Neuronal stem cell (in vitro differentiated cells): ENCODE data around the gene TLE7.
A peak's percentile ranks its signal among the peaks of the same experiment; 100 is the strongest.

Source experiments
- DNase-seq: peaks from one replicate; pipeline ENCODE4 v3.0.0-alpha.2; 2013; ENCODE audit warnings: low spot score
- H2AFZ ChIP-seq: one replicate; pipeline ENCODE4 v1.6.1; 2013; ENCODE audit warnings: mild to moderate bottlenecking, low read length, inconsistent platforms
- H2AK5ac ChIP-seq: 2 replicates; pipeline ENCODE4 v1.6.1; 2013; ENCODE audit warnings: low read depth, mild to moderate bottlenecking, inconsistent platforms, low read length, moderate library complexity, mixed read lengths
- H2BK120ac ChIP-seq: 2 replicates; pipeline ENCODE4 v1.6.1; 2013; ENCODE audit warnings: low read depth, mild to moderate bottlenecking, inconsistent platforms, low read length, moderate library complexity, mixed read lengths
- H2BK12ac ChIP-seq: one replicate; pipeline ENCODE4 v1.6.1; 2013; ENCODE audit warnings: low read length, inconsistent platforms
- H2BK15ac ChIP-seq: 2 replicates; pipeline ENCODE4 v1.6.1; 2013; ENCODE audit warnings: mild to moderate bottlenecking, low read length, inconsistent platforms, mixed read lengths
- H2BK5ac ChIP-seq: one replicate; pipeline ENCODE4 v1.6.1; 2013; ENCODE audit warnings: inconsistent platforms, mild to moderate bottlenecking, low read length, moderate library complexity
- H3K14ac ChIP-seq: one replicate; pipeline ENCODE4 v1.6.1; 2013; ENCODE audit warnings: low read length, inconsistent platforms
- H3K18ac ChIP-seq: 2 replicates; pipeline ENCODE4 v1.6.1; 2013; ENCODE audit warnings: low read length, inconsistent platforms
- H3K23ac ChIP-seq: 2 replicates; pipeline ENCODE4 v1.6.1; 2013; ENCODE audit warnings: low read depth, mild to moderate bottlenecking, mixed read lengths, low read length, inconsistent platforms; ENCODE audit not compliant: poor library complexity
- H3K27ac ChIP-seq: replicated peaks from 3 replicates; pipeline ENCODE4 v1.5.1; 2013; ENCODE audit warnings: low read length, inconsistent platforms
- H3K27me3 ChIP-seq, 3 experiments: 2 replicates each; pipeline ENCODE4 v1.6.1; 2013; ENCODE audit warnings: low read length in 3 of 3, mild to moderate bottlenecking in 2 of 3, inconsistent platforms in 1 of 3, low read depth in 1 of 3, mixed read lengths in 1 of 3, moderate library complexity in 1 of 3; ENCODE audit not compliant: control insufficient read depth in 3 of 3, insufficient read depth in 3 of 3
- H3K36me3 ChIP-seq, 2 donors: replicated peaks in 1 of 2; 2 replicates each; pipeline ENCODE4 v1.6.1; 2013; ENCODE audit warnings: low read length in 2 of 2; ENCODE audit not compliant: control insufficient read depth in 2 of 2, insufficient read depth in 2 of 2
- H3K4ac ChIP-seq: 2 replicates; pipeline ENCODE4 v1.6.1; 2013; ENCODE audit warnings: inconsistent platforms, mild to moderate bottlenecking, low read length, moderate library complexity
- H3K4me1 ChIP-seq, 2 donors: 1 replicate in 1 of 2; 2 replicates in 1 of 2; pipeline ENCODE4 v1.6.1; 2013; ENCODE audit warnings: low read length in 2 of 2, low read depth in 1 of 2; ENCODE audit not compliant: control insufficient read depth in 2 of 2, insufficient read depth in 1 of 2
- H3K4me2 ChIP-seq: one replicate; pipeline ENCODE4 v1.6.1; 2013; ENCODE audit warnings: mild to moderate bottlenecking, low read length, inconsistent platforms; ENCODE audit not compliant: insufficient read depth, poor library complexity, severe bottlenecking
- H3K4me3 ChIP-seq, 2 donors: 2 replicates each; pipeline ENCODE4 v1.5.1; 2013; ENCODE audit warnings: low read length in 2 of 2, mild to moderate bottlenecking in 2 of 2, inconsistent platforms in 1 of 2, moderate library complexity in 1 of 2
- H3K79me1 ChIP-seq: one replicate; pipeline ENCODE4 v1.6.1; 2013; ENCODE audit warnings: low read depth, mild to moderate bottlenecking, inconsistent platforms, low read length, moderate library complexity
- H3K9ac ChIP-seq: one replicate; pipeline ENCODE4 v1.6.1; 2013; ENCODE audit warnings: mild to moderate bottlenecking, low read depth, low read length, inconsistent platforms; ENCODE audit not compliant: poor library complexity
- H3K9me3 ChIP-seq, 2 donors: replicated peaks in 1 of 2; 2 replicates each; pipeline versions ENCODE3 to v1.6.1; 2013; ENCODE audit warnings: low read length in 2 of 2, mild to moderate bottlenecking in 2 of 2, inconsistent platforms in 1 of 2, low read depth in 1 of 2, mixed read lengths in 1 of 2, moderate library complexity in 1 of 2; ENCODE audit not compliant: control insufficient read depth in 2 of 2, insufficient read depth in 1 of 2
- H4K8ac ChIP-seq: one replicate; pipeline ENCODE4 v1.6.1; 2013; ENCODE audit warnings: low read depth, mild to moderate bottlenecking, inconsistent platforms, low read length, moderate library complexity
- H4K91ac ChIP-seq: one replicate; pipeline ENCODE4 v1.6.1; 2013; ENCODE audit warnings: low read length, low read depth, mild to moderate bottlenecking, inconsistent platforms; ENCODE audit not compliant: poor library complexity
- WGBS, 2 donors: extraction: QIAGEN DNeasy Blood & Tissue Kit; methylation state at CpG; one replicate each; pipeline ENCODE4 v1.1.7; 2013; ENCODE audit warnings: missing lambda C conversion rate in 2 of 2, mixed read lengths in 1 of 2; ENCODE audit not compliant: insufficient read length in 2 of 2, insufficient replicate concordance in 1 of 2; ENCODE audit errors: extremely low coverage in 2 of 2; 5-methylcytosine and 5-hydroxymethylcytosine counted together

TLE7 gene

DNA sequence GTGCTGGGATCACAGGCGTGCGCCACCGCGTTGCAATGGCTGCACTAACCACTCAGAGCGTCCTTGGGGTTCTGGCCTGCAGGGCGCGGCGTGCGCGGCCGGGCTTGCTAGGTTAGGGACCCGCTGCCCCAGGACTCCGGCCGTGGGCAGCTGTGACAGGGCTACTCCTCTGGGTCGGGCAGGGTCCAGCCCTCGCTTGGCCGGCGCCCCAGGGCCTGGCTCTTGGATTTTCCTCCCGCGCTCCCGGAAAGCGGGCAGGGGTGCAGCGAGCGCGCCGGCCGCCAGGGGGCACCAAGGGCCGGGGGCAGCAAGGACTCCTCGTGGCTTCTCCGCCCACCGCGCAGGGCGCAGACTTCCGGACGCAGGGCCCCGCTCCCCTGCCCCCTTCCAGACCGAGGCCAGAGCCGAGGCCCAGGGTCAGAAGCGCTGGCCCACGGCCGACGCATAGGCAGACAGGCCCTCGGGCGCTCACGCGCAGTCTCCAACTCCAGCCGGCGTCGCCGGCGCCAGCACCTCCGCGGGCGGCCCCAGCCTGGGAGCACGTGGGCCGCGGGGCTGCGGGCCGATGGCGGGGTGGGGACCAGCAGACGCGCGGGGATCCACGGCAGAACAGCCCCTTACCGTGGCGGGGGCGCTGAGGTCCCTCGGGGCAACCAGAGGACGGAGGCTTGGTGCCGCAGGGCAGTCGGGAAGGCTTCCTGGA is 355 bp downstream of the TLE7 start:
- Histone ChIP-seq H2AFZ (no peak overlapping the region), H3K9ac (no peak overlapping the region), H3K27ac (no peak overlapping the region), H3K4ac (no peak overlapping the region), H2BK120ac (no peak overlapping the region), H4K91ac (no peak overlapping the region), H2BK15ac (no peak overlapping the region), H3K79me1 (peaks cover 3% of the 10 kb centered on the region), H3K4me3 (no peak overlapping the region), H3K9me3 (peaks cover 17 to 24% of the 10 kb centered on the region in 2 donors), H2BK5ac (no peak overlapping the region), H3K14ac (no peak overlapping the region), H3K4me2 (no peak overlapping the region), H3K4me1 (no peaks in the 10 kb centered on the region), H3K36me3 (no peaks in the 10 kb centered on the region), H3K18ac (no peak overlapping the region), H4K8ac (no peak overlapping the region), H3K23ac (no peak overlapping the region), H2BK12ac (no peak overlapping the region), H2AK5ac (peak overlapping the region; percentile 5), H3K27me3 (peaks cover 0 to 5% (median 0%) of the 10 kb centered on the region in 3 experiments)
- no CpG with 5 or more reads among the region's 71 CpGs for WGBS, 2 donors
- DNase-seq: no peak

DNA sequence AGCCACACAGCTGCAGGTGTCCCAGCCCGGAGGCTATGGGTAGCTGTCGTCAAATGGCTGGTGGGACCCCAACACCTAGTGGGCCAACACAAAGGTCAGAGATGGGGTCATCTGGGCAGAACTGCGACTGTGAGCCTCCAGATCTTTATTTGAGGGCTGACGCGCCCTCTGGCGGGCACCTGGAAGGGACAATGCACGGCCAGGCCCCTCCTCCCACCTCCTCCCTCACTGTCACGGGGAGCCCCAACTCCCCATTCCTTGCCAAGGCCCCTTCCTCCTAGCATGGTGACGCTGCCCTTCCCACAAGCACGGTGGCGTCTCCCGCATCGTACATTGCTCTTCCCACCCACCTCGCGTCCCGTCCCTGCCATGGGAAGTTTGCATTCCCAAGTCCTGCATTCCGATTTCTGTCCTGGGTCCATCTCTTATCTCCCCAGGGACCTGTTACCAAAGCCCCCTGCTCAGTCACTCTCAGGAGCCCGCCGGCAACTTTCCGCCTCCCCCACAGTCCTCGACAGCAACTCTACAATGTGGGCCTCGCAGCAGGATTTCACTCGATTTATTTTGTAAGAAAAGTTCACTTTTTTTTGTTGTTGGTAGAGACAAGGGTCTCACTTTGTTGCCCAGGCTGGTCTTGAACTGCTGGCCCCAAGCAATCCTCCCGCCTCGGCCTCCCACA is 1.0 kb downstream of the TLE7 start:
- H2BK5ac ChIP-seq: no peak overlapping the region

DNA sequence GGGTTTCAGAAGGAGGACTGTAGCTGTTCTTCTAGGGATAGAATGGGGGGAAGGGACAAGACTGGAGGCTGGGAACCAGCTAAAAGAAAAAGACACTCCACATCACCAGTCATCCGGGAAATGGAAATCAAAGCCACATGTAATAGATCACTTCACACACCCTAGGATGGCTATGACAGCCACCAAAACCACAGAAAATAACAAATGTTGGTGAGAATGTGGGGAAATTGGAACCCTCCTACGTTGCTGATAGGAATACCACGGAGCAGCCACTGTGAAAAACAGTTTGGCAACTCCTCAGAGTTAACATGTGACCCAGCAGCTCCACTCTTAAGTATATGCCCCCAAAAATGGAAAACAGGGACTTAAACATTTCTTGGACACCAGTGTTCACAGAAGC is 2.3 kb downstream of the TLE7 start:
- Histone ChIP-seq H3K4me2 (no peak overlapping the region), H3K14ac (no peak overlapping the region), H3K27ac (no peak overlapping the region), H3K4me1 (no peaks in the 10 kb centered on the region), H2BK120ac (no peak overlapping the region), H3K18ac (no peak overlapping the region), H2BK15ac (no peak overlapping the region), H4K8ac (no peak overlapping the region), H3K4me3 (no peak overlapping the region), H4K91ac (no peak overlapping the region), H2BK12ac (no peak overlapping the region), H3K4ac (no peak overlapping the region), H3K36me3 (no peaks in the 10 kb centered on the region), H3K9ac (no peak overlapping the region), H3K27me3 (peaks cover 0 to 5% (median 0%) of the 10 kb centered on the region in 3 experiments), H3K9me3 (peaks cover 9 to 15% of the 10 kb centered on the region in 2 donors), H2AFZ (no peak overlapping the region), H2AK5ac (no peak overlapping the region), H2BK5ac (no peak overlapping the region), H3K79me1 (peaks cover 3% of the 10 kb centered on the region), H3K23ac (no peak overlapping the region)
- no CpG with 5 or more reads among the region's 3 CpGs for WGBS, 2 donors
- DNase-seq: no peak

More for the DNA sequence above, 1.0 kb downstream of the TLE7 start:
- H2BK12ac ChIP-seq: no peak overlapping the region
- no peak overlapping the region for H2BK15ac ChIP-seq
- no peak overlapping the region for H3K4me3 ChIP-seq
- H3K18ac ChIP-seq: peak overlapping the region; percentile 17
- H3K4me2 ChIP-seq: no peak overlapping the region
- H3K4me1 ChIP-seq: no peaks in the 10 kb centered on the region
- H3K9me3 ChIP-seq: peaks cover 16 to 20% of the 10 kb centered on the region in 2 donors
- H3K27ac ChIP-seq: no peak overlapping the region
- H3K14ac ChIP-seq: peak overlapping the region; percentile 17
- no peak overlapping the region for H2AFZ ChIP-seq
- no peak overlapping the region for H3K4ac ChIP-seq
- no peak overlapping the region for H4K8ac ChIP-seq
- peaks cover 0 to 5% (median 0%) of the 10 kb centered on the region in 3 experiments for H3K27me3 ChIP-seq
- no peak overlapping the region for H2BK120ac ChIP-seq
- H3K9ac ChIP-seq: no peak overlapping the region
- H3K23ac ChIP-seq: no peak overlapping the region
- no peaks in the 10 kb centered on the region for H3K36me3 ChIP-seq
- no peak overlapping the region for H4K91ac ChIP-seq
- peaks cover 3% of the 10 kb centered on the region for H3K79me1 ChIP-seq
- no CpG with 5 or more reads among the region's 25 CpGs for WGBS, 2 donors
- DNase-seq: no peak
- peak overlapping the region; percentile 5 for H2AK5ac ChIP-seq

DNA sequence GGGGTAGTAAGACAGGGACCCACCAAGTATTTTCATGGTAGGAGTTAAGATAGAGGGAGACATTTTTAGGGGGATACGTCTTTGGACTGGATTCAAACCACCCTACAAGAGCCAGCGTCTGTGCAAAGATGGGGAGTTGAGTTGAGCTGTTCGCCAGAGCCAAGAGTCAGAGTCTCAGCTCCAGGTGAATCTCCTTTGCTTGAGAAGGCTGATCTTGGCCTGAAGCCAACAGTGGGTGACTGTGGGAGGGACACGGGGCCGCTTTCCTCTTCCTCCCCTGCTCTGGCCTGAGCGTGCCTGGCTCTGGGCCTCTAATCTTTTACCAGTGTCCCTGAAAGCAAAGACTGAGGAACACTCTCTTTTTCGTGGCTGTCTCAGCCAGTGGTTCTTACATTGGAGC is 5.4 kb downstream of the TLE7 start:
- H3K27me3 ChIP-seq: peaks cover 0 to 6% (median 1%) of the 10 kb centered on the region in 3 experiments
- H3K9ac ChIP-seq: no peak overlapping the region
- H3K4me2 ChIP-seq: no peak overlapping the region
- no peak overlapping the region for H2AK5ac ChIP-seq
- DNase-seq: no peak
- no peak overlapping the region for H3K4ac ChIP-seq
- no peak overlapping the region for H2AFZ ChIP-seq
- H3K79me1 ChIP-seq: peaks cover under 1% of the 10 kb centered on the region
- H3K23ac ChIP-seq: no peak overlapping the region
- WGBS, 2 donors: no CpG with 5 or more reads among the region's 7 CpGs
- H3K14ac ChIP-seq: no peak overlapping the region
- no peak overlapping the region for H3K18ac ChIP-seq
- H3K36me3 ChIP-seq: no peaks in the 10 kb centered on the region
- no peak overlapping the region for H3K4me3 ChIP-seq
- H2BK15ac ChIP-seq: no peak overlapping the region
- H2BK5ac ChIP-seq: no peak overlapping the region
- H2BK120ac ChIP-seq: no peak overlapping the region
- no peak overlapping the region for H3K27ac ChIP-seq
- no peak overlapping the region for H2BK12ac ChIP-seq
- no peak overlapping the region for H4K8ac ChIP-seq
- no peaks in the 10 kb centered on the region for H3K9me3 ChIP-seq
- no peak overlapping the region for H4K91ac ChIP-seq
- H3K4me1 ChIP-seq: no peaks in the 10 kb centered on the region
